Bronchial epithelial cell (primary cell): ENCODE data around the gene USH2A. TPM values are rescaled to one million over a fixed set of nuclear protein-coding genes. Genes with fewer than 3 reads are reported as not detected.
A peak's percentile ranks its signal among the peaks of the same experiment; 100 is the strongest.

ENCODE experiments used
- DNase-seq: peaks from one replicate; pipeline ENCODE4 v3.0.0-alpha.2; 2010; ENCODE audit warnings: low read depth
- FAIRE-seq: peaks from 2 replicates; lab custom pipeline; 2011; peaks lifted over from hg19 to GRCh38; lab: Jason Lieb, UNC
- H3K27me3 ChIP-seq: 2 replicates; pipeline ENCODE4 v1.5.1; 2011; ENCODE audit warnings: low read length; ENCODE audit not compliant: control insufficient read depth, insufficient read depth
- H3K36me3 ChIP-seq: 2 replicates; pipeline ENCODE4 v1.5.1; 2011; ENCODE audit warnings: low read length; ENCODE audit not compliant: control insufficient read depth, insufficient read depth
- H3K4me3 ChIP-seq: 2 replicates; pipeline ENCODE4 v1.5.1; 2011; ENCODE audit warnings: mild to moderate bottlenecking, low read depth, low read length, control low read depth
- total RNA-seq: library from RNA; depleted of rRNA; stranded (reverse); fragments of >200 nt; gene quantifications from 2 replicates; pipeline ENCODE4 v1.2.1, GENCODE V29; 2014
- TF ChIP-seq, protein P1 (sequence below): IDR thresholded peaks from 2 replicates; pipeline ENCODE4 v1.5.1; 2011; ENCODE audit warnings: mild to moderate bottlenecking, moderate library complexity, low read length, control low read depth, inconsistent platforms; ENCODE audit not compliant: insufficient read depth, severe bottlenecking

The USH2A gene
- total RNA-seq, 1 donor from 2014 or later = not detected

DNA sequence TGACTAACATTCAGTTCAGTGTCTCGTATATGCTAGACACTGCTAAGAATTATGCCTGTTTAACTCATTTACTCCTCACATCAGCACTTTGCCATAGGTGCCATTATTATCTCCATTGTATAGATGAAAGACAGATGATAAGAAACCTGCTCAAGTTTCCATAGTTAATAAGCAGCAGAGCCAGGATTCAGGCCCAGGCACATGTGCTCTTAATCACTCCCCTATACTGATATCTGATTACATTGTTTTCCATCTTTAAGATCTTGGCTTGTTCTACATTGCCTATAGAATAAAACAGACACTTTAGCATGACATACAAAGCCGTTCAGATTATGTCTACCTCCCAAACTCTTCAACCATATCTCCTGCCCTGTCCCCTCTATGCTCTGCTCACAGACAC is 30.5 kb upstream of the USH2A start:
- DNase-seq (no peak), FAIRE-seq (no peak)
- TF ChIP-seq, protein P1, sequence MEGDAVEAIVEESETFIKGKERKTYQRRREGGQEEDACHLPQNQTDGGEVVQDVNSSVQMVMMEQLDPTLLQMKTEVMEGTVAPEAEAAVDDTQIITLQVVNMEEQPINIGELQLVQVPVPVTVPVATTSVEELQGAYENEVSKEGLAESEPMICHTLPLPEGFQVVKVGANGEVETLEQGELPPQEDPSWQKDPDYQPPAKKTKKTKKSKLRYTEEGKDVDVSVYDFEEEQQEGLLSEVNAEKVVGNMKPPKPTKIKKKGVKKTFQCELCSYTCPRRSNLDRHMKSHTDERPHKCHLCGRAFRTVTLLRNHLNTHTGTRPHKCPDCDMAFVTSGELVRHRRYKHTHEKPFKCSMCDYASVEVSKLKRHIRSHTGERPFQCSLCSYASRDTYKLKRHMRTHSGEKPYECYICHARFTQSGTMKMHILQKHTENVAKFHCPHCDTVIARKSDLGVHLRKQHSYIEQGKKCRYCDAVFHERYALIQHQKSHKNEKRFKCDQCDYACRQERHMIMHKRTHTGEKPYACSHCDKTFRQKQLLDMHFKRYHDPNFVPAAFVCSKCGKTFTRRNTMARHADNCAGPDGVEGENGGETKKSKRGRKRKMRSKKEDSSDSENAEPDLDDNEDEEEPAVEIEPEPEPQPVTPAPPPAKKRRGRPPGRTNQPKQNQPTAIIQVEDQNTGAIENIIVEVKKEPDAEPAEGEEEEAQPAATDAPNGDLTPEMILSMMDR = no peak
- Histone ChIP-seq H3K27me3 (peaks cover 1% of the 10 kb centered on the region), H3K36me3 (no peaks in the 10 kb centered on the region), H3K4me3 (no peak overlapping the region)

DNA sequence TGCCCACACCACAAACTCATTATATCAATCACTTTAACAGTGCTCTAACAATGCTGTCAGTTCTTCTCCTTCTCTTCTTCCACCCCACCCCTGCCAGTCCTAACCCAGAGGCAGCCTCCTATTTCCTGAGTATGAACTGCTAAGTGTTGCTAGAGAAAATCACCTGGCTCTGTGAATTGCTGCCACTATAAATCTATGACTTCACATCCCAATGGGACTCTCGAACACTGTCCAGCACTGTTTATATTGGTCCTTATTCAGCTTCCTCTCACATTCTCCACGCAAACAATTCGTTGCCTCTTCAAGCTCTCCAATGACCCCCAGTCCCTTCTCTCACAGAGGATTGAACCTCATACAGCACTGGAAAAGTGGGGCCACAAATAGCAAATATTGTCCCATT is 27.0 kb upstream of the USH2A start:
- DNase-seq = no peak
- Histone ChIP-seq H3K4me3 (no peak overlapping the region), H3K27me3 (peaks cover 1% of the 10 kb centered on the region), H3K36me3 (no peaks in the 10 kb centered on the region)
- TF ChIP-seq, protein P1 = no peak
- FAIRE-seq = no peak

DNA sequence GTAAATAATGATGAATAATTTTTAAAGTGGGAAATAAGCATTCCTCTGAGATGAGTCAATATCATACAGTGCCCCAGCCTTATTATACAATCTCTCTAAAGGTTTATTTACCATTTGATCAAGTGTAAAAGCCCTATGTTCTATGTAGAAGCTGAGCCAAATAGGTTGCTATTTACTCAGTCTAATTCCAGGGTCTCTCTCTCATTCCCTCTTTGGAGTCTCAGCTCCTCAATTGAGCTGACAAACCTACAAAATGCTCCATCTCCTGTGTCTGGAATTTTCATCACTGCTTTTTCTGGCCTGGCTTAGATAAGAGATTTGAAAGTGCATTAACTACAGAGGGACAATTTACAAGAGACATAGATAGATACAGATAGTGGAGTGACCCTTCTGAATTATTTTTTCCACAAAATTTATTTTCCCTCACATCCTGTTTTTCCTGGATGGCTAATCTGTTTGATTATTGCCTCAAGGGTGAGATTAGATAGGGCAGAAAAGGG is 24.8 kb upstream of the USH2A start:
- H3K27me3 ChIP-seq = peaks cover 1% of the 10 kb centered on the region
- DNase-seq = peak; percentile 73
- H3K36me3 ChIP-seq = no peaks in the 10 kb centered on the region
- no peak for FAIRE-seq
- H3K4me3 ChIP-seq = no peak overlapping the region
- TF ChIP-seq, protein P1 = no peak

DNA sequence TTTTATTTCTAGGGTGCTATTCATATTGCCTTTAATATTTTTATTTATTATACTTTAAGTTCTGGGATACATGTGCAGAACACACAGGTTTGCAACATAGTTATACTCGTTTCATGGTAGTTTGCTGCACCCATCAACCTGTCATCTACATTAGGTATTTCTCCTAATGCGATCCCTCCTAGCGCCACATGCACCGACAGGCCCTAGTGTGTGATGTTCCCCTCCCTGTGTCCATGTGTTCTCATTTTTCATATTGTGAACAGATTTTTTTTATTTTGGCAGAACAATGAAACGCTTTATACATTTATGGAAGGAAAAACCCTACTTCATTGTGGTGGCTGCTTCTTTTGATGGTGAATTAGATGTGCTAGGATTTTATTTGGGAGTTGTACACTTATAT is 14.4 kb upstream of the USH2A start:
- H3K4me3 ChIP-seq = no peak overlapping the region
- FAIRE-seq (no peak), DNase-seq (no peak)
- TF ChIP-seq, protein P1 = no peak
- no peaks in the 10 kb centered on the region for H3K27me3 ChIP-seq
- no peaks in the 10 kb centered on the region for H3K36me3 ChIP-seq

DNA sequence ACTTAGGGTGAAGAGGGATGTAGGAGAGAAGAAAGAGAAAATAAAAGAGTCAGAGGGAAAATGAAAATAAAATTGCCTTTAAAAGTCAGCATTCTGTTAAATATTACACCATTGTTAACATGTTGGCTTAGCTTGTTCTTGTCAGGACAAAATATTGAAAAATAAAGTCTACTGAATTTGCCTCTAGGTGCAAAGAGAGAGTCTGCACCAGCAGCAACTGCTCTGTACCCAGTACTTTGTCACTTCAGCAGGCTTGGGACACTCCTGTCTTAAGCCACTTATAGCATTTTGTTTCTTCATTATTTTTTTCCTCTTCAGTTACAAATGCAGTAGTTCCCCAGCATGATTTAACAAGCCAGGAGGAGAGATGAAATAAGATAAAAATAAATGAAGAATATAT is 11.0 kb upstream of the USH2A start:
- no peaks in the 10 kb centered on the region for H3K27me3 ChIP-seq
- TF ChIP-seq, protein P1 = no peak
- H3K36me3 ChIP-seq = no peaks in the 10 kb centered on the region
- DNase-seq (no peak), FAIRE-seq (no peak)
- no peak overlapping the region for H3K4me3 ChIP-seq

DNA sequence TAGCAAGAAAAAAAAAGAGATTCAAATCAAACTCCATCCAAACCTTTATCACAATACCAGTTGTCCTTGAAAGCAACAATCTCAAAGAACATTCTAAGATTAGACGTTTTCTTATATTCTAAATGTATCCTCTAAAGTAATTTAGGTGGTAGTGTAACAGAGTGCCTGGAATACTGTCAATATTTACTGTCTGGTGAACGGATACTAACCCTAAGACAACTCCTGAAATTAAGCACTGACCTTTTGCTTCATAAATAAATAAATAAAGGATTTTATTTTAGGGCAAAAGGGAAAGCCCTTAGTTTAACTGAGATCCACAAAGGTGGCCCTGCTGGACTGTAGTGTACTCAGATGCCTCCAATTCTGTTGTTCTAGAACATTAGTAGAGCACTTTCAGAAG is 9.9 kb upstream of the USH2A start:
- DNase-seq (no peak), FAIRE-seq (no peak)
- no peak overlapping the region for H3K4me3 ChIP-seq
- H3K27me3 ChIP-seq = no peaks in the 10 kb centered on the region
- TF ChIP-seq, protein P1 = no peak
- H3K36me3 ChIP-seq = no peaks in the 10 kb centered on the region
